GM23338 (cell line): ENCODE results near the gene NEK11. TPM values are rescaled to one million over a fixed set of nuclear protein-coding genes. Genes with fewer than 3 reads are reported as not detected.
A peak's percentile ranks its signal among the peaks of the same experiment; 100 is the strongest.

Experiments used
- ATAC-seq: fragments of 200-7000 bp; cut with Tn5 transposase; 3 replicates; pipeline ENCODE4 v1.9.1; 2020
- DNase-seq: peaks from one replicate; pipeline ENCODE4 v3.0.0-alpha.2; 2015; ENCODE audit warnings: low spot score
- H2AFZ ChIP-seq: fragments of 200-600 bp; sonication (generic); 2 replicates; pipeline ENCODE4 v1.8.0; 2016; ENCODE audit warnings: antibody characterized with exemption, mild to moderate bottlenecking, moderate library complexity
- H3F3A ChIP-seq: fragments of 200-600 bp; sonication (generic); replicated peaks from 2 replicates; pipeline ENCODE4 v1.8.0; 2017; ENCODE audit warnings: antibody characterized with exemption, mixed run types, low read depth
- H3K27ac ChIP-seq: fragments of 200-600 bp; sonication (generic); 2 replicates; pipeline ENCODE4 v1.6.1; 2016; ENCODE audit warnings: low read depth
- H3K27me3 ChIP-seq: fragments of 200-600 bp; sonication (generic); 2 replicates; pipeline ENCODE4 v1.8.0; 2016; ENCODE audit warnings: mild to moderate bottlenecking, mixed run types, moderate library complexity; ENCODE audit not compliant: insufficient read depth
- H3K36me3 ChIP-seq: fragments of 200-600 bp; sonication (generic); 2 replicates; pipeline ENCODE4 v1.8.0; 2016; ENCODE audit warnings: mild to moderate bottlenecking; ENCODE audit not compliant: insufficient read depth
- H3K4me1 ChIP-seq: fragments of 200-600 bp; sonication (generic); 2 replicates; pipeline ENCODE4 v1.8.0; 2016; ENCODE audit warnings: mild to moderate bottlenecking, moderate library complexity; ENCODE audit not compliant: insufficient read depth
- H3K4me2 ChIP-seq: fragments of 200-600 bp; sonication (generic); 2 replicates; pipeline ENCODE4 v1.7.1; 2017; ENCODE audit warnings: mixed run types
- H3K4me3 ChIP-seq: fragments of 200-600 bp; sonication (generic); 2 replicates; pipeline ENCODE4 v1.6.1; 2016; ENCODE audit warnings: mixed run types
- H3K79me2 ChIP-seq: fragments of 200-600 bp; sonication (generic); replicated peaks from 2 replicates; pipeline ENCODE4 v1.8.0; 2017; ENCODE audit warnings: mild to moderate bottlenecking; ENCODE audit not compliant: insufficient read depth
- H3K9me2 ChIP-seq: fragments of 200-600 bp; sonication (generic); 2 replicates; pipeline ENCODE4 v1.8.0; 2017; ENCODE audit not compliant: insufficient read depth
- H4K20me1 ChIP-seq: fragments of 200-600 bp; sonication (generic); replicated peaks from 2 replicates; pipeline ENCODE4 v1.8.0; 2017; ENCODE audit warnings: mild to moderate bottlenecking; ENCODE audit not compliant: insufficient read depth
- H3K27ac Mint-ChIP-seq: 2 replicates; pipeline ENCODE4 v1.8.0; 2020; ENCODE audit warnings: inconsistent platforms, mild to moderate bottlenecking, moderate library complexity, mixed read lengths
- H3K27me3 Mint-ChIP-seq: 3 replicates; pipeline ENCODE4 v1.8.0; 2022; ENCODE audit warnings: low read depth, mild to moderate bottlenecking, moderate library complexity, mixed read lengths, inconsistent platforms; ENCODE audit not compliant: insufficient read depth, poor library complexity
- H3K36me3 Mint-ChIP-seq: 3 replicates; pipeline ENCODE4 v1.8.0; 2021; ENCODE audit warnings: low read depth, mild to moderate bottlenecking, inconsistent platforms, moderate library complexity, mixed read lengths
- H3K4me1 Mint-ChIP-seq: 3 replicates; pipeline ENCODE4 v1.8.0; 2020; ENCODE audit warnings: mild to moderate bottlenecking, inconsistent platforms, mixed read lengths
- H3K4me3 Mint-ChIP-seq: 3 replicates; pipeline ENCODE4 v1.8.0; 2021; ENCODE audit warnings: moderate library complexity, mild to moderate bottlenecking, inconsistent platforms, mixed read lengths
- H3K9me3 Mint-ChIP-seq: 3 replicates; pipeline ENCODE4 v1.8.0; 2020; ENCODE audit warnings: moderate library complexity, mild to moderate bottlenecking, inconsistent platforms, mixed read lengths
- CREB1 ChIP-seq: fragments of 250-450 bp; sonication (Bioruptor Pico); IDR thresholded peaks from 2 replicates; pipeline ENCODE4 v1.5.0; 2020; ENCODE audit warnings: low read depth, mild to moderate bottlenecking, moderate library complexity
- EZH2 ChIP-seq: fragments of 200-600 bp; sonication (generic); IDR thresholded peaks from one replicate; pipeline ENCODE4 v1.8.0; 2017; ENCODE audit warnings: antibody characterized with exemption, mild to moderate bottlenecking, low read depth; ENCODE audit not compliant: unreplicated experiment
- JUNB ChIP-seq: IDR thresholded peaks from one replicate; pipeline ENCODE4 v1.6.1; 2016; ENCODE audit warnings: antibody characterized with exemption; ENCODE audit not compliant: unreplicated experiment
- STAT1 ChIP-seq: IDR thresholded peaks from one replicate; pipeline ENCODE4 v1.6.1; 2016; ENCODE audit warnings: antibody characterized with exemption; ENCODE audit not compliant: unreplicated experiment
- ZNF114 ChIP-seq: fragments of 250-450 bp; sonication (Bioruptor Pico); IDR thresholded peaks from 2 replicates; pipeline ENCODE4 v1.5.0; 2020; ENCODE audit warnings: mild to moderate bottlenecking, moderate library complexity
- polyA plus RNA-seq: library from polyadenylated mRNA; unstranded; fragments of >200 nt; fragmentation: Nextera tagmentation; extraction: Ambion mirVana; gene quantifications from 2 replicates; pipeline ENCODE4 v1.2.1, GENCODE V29; 2016
- total RNA-seq: library from RNA; depleted of rRNA; stranded (reverse); fragments of >200 nt; shearing (Covaris generic); gene quantifications from 2 replicates; pipeline ENCODE4 v1.2.3, GENCODE V29; 2014
- TF ChIP-seq, protein P1 (sequence below), 2 experiments: fragments of 200-600 bp in 1 of 2; sonication (generic) in 1 of 2; conservative IDR thresholded peaks; 2 replicates each; pipeline versions ENCODE4 v1.5.1 to v1.6.1; 2016 to 2017; ENCODE audit warnings: antibody characterized with exemption in 2 of 2, low read depth in 2 of 2, mild to moderate bottlenecking in 2 of 2, moderate library complexity in 1 of 2
- TF ChIP-seq, protein P2 (sequence below): fragments of 250-450 bp; sonication (Bioruptor Pico); IDR thresholded peaks from 2 replicates; pipeline ENCODE4 v1.5.0; 2020; ENCODE audit warnings: mild to moderate bottlenecking, moderate library complexity
- TF ChIP-seq, protein P3 (sequence below): IDR thresholded peaks from 2 replicates; pipeline ENCODE4 v1.6.1; 2016; ENCODE audit warnings: antibody characterized with exemption
- TF ChIP-seq, protein P4 (sequence below): IDR thresholded peaks from one replicate; pipeline ENCODE4 v1.6.1; 2018; ENCODE audit warnings: antibody characterized with exemption; ENCODE audit not compliant: unreplicated experiment

The NEK11 gene
- total and polyA plus RNA-seq, 2 experiments from 2014 or later, result 0.80 to 1.1 TPM

DNA sequence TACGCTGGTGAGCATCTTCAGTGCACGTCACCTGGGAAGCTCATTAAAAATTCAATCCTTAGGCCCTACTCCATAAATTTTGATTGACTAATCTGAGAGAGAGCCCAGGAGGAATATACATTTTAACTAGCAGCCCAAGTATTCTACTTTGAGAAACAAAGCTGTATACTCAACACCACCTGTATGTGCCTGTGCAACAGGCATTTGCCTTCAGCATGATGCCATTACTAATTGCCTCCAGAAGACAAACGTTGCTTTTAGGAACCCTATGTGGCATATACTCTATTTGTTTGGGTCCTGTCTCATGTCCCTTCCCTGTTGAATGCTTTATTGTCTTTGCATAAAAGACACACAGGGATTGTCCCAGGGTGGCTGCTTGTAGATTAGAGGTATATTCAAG is 7.7 kb upstream of the NEK11 start (continued):
- TF ChIP-seq, protein P1, sequence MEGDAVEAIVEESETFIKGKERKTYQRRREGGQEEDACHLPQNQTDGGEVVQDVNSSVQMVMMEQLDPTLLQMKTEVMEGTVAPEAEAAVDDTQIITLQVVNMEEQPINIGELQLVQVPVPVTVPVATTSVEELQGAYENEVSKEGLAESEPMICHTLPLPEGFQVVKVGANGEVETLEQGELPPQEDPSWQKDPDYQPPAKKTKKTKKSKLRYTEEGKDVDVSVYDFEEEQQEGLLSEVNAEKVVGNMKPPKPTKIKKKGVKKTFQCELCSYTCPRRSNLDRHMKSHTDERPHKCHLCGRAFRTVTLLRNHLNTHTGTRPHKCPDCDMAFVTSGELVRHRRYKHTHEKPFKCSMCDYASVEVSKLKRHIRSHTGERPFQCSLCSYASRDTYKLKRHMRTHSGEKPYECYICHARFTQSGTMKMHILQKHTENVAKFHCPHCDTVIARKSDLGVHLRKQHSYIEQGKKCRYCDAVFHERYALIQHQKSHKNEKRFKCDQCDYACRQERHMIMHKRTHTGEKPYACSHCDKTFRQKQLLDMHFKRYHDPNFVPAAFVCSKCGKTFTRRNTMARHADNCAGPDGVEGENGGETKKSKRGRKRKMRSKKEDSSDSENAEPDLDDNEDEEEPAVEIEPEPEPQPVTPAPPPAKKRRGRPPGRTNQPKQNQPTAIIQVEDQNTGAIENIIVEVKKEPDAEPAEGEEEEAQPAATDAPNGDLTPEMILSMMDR (conservative IDR thresholded peaks at IDR 0.05; ENCODE audit: low read depth in 2 of 2), result no peak

DNA sequence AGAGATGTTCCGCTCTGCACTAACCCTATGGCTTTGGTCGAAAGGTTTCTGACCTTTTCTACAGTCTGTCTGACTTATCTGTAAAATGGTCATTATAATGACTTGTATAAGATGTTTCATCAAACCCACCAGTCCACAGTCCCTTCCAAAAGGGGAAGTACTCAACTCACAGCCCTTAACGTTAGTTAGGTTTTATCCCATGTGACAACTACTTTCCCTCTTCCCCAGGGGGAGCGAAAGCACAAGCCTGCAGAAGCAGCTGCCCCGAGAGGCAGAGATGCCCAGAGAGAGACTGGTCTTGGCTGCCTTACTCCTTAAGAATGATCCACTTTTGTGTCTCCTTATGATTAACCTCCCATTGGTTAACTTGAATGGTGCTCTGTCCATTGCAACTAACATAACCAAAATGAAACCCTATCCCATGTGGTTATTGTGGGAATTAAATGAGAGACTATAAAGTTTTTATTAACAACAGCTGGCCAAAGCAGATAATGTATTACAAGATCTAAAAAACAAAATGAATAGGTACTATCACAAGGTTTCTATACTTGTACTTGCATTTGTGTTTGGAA is 6.5 kb upstream of the NEK11 start:
- DNase-seq (peak; percentile 35), ATAC-seq (peak; percentile 80)
- no peaks in the 10 kb centered on the region for H3K27me3 ChIP-seq
- H3K4me2 ChIP-seq, result no peak overlapping the region
- H4K20me1 ChIP-seq, result 0 out of 2 replicates have a peak, but pooled peaks cover 12% of the 10 kb centered on the region
- no peaks in the 10 kb centered on the region for H3F3A ChIP-seq
- H3K9me2 ChIP-seq, result no peaks in the 10 kb centered on the region
- H3K36me3 ChIP-seq, result peaks cover 5% of the 10 kb centered on the region; the same call in 1 of the 2 replicates
- H3K4me1 ChIP-seq, result no peaks in the 10 kb centered on the region
- H3K4me3 ChIP-seq, result no peak overlapping the region
- Mint-ChIP-seq H3K27me3 (no peaks in the 10 kb centered on the region), H3K4me1 (no peaks in the 10 kb centered on the region), H3K27ac (no peak overlapping the region), H3K36me3 (peaks cover 18% of the 10 kb centered on the region; the same call in 2 of the 3 replicates), H3K9me3 (no peaks in the 10 kb centered on the region), H3K4me3 (no peak overlapping the region)
- H2AFZ ChIP-seq, result no peak overlapping the region
- no peaks in the 10 kb centered on the region for H3K79me2 ChIP-seq
- H3K27ac ChIP-seq, result no peak overlapping the region
- TF ChIP-seq, protein P2, sequence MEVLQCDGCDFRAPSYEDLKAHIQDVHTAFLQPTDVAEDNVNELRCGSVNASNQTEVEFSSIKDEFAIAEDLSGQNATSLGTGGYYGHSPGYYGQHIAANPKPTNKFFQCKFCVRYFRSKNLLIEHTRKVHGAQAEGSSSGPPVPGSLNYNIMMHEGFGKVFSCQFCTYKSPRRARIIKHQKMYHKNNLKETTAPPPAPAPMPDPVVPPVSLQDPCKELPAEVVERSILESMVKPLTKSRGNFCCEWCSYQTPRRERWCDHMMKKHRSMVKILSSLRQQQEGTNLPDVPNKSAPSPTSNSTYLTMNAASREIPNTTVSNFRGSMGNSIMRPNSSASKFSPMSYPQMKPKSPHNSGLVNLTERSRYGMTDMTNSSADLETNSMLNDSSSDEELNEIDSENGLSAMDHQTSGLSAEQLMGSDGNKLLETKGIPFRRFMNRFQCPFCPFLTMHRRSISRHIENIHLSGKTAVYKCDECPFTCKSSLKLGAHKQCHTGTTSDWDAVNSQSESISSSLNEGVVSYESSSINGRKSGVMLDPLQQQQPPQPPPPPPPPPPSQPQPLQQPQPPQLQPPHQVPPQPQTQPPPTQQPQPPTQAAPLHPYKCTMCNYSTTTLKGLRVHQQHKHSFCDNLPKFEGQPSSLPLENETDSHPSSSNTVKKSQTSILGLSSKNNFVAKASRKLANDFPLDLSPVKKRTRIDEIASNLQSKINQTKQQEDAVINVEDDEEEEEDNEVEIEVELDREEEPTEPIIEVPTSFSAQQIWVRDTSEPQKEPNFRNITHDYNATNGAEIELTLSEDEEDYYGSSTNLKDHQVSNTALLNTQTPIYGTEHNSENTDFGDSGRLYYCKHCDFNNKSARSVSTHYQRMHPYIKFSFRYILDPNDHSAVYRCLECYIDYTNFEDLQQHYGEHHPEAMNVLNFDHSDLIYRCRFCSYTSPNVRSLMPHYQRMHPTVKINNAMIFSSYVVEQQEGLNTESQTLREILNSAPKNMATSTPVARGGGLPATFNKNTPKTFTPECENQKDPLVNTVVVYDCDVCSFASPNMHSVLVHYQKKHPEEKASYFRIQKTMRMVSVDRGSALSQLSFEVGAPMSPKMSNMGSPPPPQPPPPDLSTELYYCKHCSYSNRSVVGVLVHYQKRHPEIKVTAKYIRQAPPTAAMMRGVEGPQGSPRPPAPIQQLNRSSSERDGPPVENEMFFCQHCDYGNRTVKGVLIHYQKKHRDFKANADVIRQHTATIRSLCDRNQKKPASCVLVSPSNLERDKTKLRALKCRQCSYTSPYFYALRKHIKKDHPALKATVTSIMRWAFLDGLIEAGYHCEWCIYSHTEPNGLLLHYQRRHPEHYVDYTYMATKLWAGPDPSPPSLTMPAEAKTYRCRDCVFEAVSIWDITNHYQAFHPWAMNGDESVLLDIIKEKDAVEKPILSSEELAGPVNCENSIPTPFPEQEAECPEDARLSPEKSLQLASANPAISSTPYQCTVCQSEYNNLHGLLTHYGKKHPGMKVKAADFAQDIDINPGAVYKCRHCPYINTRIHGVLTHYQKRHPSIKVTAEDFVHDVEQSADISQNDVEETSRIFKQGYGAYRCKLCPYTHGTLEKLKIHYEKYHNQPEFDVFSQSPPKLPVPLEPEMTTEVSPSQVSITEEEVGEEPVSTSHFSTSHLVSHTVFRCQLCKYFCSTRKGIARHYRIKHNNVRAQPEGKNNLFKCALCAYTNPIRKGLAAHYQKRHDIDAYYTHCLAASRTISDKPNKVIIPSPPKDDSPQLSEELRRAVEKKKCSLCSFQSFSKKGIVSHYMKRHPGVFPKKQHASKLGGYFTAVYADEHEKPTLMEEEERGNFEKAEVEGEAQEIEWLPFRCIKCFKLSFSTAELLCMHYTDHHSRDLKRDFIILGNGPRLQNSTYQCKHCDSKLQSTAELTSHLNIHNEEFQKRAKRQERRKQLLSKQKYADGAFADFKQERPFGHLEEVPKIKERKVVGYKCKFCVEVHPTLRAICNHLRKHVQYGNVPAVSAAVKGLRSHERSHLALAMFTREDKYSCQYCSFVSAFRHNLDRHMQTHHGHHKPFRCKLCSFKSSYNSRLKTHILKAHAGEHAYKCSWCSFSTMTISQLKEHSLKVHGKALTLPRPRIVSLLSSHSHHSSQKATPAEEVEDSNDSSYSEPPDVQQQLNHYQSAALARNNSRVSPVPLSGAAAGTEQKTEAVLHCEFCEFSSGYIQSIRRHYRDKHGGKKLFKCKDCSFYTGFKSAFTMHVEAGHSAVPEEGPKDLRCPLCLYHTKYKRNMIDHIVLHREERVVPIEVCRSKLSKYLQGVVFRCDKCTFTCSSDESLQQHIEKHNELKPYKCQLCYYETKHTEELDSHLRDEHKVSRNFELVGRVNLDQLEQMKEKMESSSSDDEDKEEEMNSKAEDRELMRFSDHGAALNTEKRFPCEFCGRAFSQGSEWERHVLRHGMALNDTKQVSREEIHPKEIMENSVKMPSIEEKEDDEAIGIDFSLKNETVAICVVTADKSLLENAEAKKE, result no peak
- TF ChIP-seq, protein P3, sequence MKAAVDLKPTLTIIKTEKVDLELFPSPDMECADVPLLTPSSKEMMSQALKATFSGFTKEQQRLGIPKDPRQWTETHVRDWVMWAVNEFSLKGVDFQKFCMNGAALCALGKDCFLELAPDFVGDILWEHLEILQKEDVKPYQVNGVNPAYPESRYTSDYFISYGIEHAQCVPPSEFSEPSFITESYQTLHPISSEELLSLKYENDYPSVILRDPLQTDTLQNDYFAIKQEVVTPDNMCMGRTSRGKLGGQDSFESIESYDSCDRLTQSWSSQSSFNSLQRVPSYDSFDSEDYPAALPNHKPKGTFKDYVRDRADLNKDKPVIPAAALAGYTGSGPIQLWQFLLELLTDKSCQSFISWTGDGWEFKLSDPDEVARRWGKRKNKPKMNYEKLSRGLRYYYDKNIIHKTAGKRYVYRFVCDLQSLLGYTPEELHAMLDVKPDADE, result no peak
- TF ChIP-seq ZNF114 (no peak), JUNB (no peak), CREB1 (CRISPR knock-in tag) (no peak), STAT1 (no peak), EZH2 (no peak)
- TF ChIP-seq, protein P1 (conservative IDR thresholded peaks at IDR 0.05; ENCODE audit: low read depth in 2 of 2), result no peak
- TF ChIP-seq, protein P4, sequence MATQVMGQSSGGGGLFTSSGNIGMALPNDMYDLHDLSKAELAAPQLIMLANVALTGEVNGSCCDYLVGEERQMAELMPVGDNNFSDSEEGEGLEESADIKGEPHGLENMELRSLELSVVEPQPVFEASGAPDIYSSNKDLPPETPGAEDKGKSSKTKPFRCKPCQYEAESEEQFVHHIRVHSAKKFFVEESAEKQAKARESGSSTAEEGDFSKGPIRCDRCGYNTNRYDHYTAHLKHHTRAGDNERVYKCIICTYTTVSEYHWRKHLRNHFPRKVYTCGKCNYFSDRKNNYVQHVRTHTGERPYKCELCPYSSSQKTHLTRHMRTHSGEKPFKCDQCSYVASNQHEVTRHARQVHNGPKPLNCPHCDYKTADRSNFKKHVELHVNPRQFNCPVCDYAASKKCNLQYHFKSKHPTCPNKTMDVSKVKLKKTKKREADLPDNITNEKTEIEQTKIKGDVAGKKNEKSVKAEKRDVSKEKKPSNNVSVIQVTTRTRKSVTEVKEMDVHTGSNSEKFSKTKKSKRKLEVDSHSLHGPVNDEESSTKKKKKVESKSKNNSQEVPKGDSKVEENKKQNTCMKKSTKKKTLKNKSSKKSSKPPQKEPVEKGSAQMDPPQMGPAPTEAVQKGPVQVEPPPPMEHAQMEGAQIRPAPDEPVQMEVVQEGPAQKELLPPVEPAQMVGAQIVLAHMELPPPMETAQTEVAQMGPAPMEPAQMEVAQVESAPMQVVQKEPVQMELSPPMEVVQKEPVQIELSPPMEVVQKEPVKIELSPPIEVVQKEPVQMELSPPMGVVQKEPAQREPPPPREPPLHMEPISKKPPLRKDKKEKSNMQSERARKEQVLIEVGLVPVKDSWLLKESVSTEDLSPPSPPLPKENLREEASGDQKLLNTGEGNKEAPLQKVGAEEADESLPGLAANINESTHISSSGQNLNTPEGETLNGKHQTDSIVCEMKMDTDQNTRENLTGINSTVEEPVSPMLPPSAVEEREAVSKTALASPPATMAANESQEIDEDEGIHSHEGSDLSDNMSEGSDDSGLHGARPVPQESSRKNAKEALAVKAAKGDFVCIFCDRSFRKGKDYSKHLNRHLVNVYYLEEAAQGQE, result no peak
